ENCODE measurements around the gene GPR78. TPM values are rescaled to one million over a fixed set of nuclear protein-coding genes. Genes with fewer than 3 reads are reported as not detected.

Gene GPR78
- polyA plus RNA-seq, 3 donors: not detected

DNA sequence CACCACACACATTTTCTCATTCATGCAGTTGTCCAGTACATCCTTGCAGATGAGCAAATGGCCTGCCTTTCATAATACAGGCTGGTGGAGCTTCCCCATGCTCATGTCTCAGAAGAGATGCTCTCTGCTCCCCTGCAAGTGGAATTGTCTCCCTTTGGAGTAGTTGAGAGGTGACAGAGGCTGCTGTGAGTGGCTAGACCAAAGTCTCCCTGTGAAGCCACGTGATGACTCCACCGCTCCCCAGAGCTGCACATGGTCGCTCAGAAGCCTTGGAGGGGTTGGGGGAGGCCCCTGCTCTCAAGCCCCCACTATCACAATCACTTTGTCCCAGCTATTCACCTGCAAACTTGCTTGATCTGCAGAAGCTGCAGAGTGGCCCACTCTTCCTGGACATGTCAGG is 1.5 kb upstream of the GPR78 start:
- Histone ChIP-seq H3K27ac (ENCODE audit: low read depth in 1 of 2, low read length in 2 of 2) (no peak overlapping the region), H3K4me1 (ENCODE audit: control insufficient read depth in 1 of 2, insufficient read depth in 2 of 2, low read length in 2 of 2) (no peaks in the 10 kb centered on the region), H3K36me3 (replicated peaks in 1 of 2; ENCODE audit: control insufficient read depth in 1 of 2, insufficient read depth in 2 of 2, low read length in 2 of 2) (no peaks in the 10 kb centered on the region), H3K9me3 (replicated peaks in 1 of 2; ENCODE audit: control insufficient read depth in 1 of 2, insufficient read depth in 1 of 2, low read length in 2 of 2) (no peaks in the 10 kb centered on the region), H3K27me3 (ENCODE audit: control insufficient read depth in 2 of 2, insufficient read depth in 2 of 2, low read length in 2 of 2) (peaks cover 0 to 6% of the 10 kb centered on the region in 2 donors), H3K4me3 (replicated peaks in 1 of 3; ENCODE audit: low read depth in 2 of 3, low read length in 3 of 3) (no peak overlapping the region), H3K4me2 (replicated peaks; ENCODE audit: extremely low read depth, low read length, poor library complexity, severe bottlenecking) (no peak overlapping the region), H3K79me2 (ENCODE audit: insufficient read depth, low read length) (no peaks in the 10 kb centered on the region), H3K9ac (ENCODE audit: insufficient read depth, low read length, poor library complexity, severe bottlenecking) (no peak overlapping the region), H4K20me1 (ENCODE audit: insufficient read depth, low read length) (no peaks in the 10 kb centered on the region), H2AFZ (ENCODE audit: insufficient read depth, low read depth, low read length, poor library complexity, severe bottlenecking) (no peak overlapping the region)
- Mint-ChIP-seq H3K4me3 (no peak overlapping the region), H3K27me3 (ENCODE audit: low read depth in 3 of 3) (peaks cover 0 to 20% (median 16%) of the 10 kb centered on the region in 3 donors), H3K4me1 (no peaks in the 10 kb centered on the region), H3K36me3 (no peaks in the 10 kb centered on the region), H3K9me3 (peaks cover 0 to 2% (median 0%) of the 10 kb centered on the region in 7 donors), H3K27ac (no peak overlapping the region)
- DNase-seq: no peak
- TF ChIP-seq, protein P1, sequence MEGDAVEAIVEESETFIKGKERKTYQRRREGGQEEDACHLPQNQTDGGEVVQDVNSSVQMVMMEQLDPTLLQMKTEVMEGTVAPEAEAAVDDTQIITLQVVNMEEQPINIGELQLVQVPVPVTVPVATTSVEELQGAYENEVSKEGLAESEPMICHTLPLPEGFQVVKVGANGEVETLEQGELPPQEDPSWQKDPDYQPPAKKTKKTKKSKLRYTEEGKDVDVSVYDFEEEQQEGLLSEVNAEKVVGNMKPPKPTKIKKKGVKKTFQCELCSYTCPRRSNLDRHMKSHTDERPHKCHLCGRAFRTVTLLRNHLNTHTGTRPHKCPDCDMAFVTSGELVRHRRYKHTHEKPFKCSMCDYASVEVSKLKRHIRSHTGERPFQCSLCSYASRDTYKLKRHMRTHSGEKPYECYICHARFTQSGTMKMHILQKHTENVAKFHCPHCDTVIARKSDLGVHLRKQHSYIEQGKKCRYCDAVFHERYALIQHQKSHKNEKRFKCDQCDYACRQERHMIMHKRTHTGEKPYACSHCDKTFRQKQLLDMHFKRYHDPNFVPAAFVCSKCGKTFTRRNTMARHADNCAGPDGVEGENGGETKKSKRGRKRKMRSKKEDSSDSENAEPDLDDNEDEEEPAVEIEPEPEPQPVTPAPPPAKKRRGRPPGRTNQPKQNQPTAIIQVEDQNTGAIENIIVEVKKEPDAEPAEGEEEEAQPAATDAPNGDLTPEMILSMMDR (IDR thresholded peaks at IDR 0.05): no peak
- intact Hi-C loops (cut with micrococcal nuclease): no loop called here
- WGBS (ENCODE audit: insufficient coverage): no CpG with 5 or more reads among the region's 3 CpGs

DNA sequence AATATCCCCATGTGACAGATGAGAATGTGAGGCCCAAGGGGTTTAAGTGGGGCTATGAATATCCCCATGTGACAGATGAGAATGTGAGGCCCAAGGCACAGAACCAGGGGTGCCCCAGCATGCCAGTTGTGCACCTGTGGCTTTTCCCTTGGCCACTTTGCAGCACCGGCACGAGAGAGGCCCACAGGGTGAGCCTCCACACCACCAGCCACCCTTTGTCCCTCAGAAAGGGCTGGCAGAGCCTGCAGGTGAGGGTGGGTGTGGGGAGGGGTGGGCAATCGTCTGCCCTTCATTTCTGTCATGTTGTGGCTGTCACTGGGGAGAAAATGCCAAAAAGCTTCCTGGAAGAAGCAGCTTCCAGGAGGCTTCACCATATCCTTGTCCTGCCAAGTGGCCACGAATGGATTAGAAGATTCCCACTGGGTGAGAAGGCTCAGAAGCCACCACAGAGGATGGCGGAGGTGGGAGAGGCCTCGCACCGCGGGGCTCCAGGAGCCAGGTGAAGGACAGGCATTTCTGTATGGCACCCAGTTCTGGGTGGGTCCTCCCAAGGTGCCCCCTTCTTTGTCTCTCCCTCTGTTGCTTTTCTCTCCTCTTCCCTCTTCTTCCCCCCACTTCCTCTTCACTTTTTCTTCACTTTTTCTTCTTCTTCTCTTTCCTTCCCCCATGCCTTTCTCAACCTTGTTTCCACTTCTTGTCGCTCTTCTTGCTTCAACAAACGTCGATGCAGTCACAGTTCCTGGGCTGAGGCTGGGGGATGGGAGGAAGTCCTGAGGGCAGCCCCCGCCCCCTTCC is 469 bp upstream of the GPR78 start:
- Mint-ChIP-seq H3K4me1 (no peaks in the 10 kb centered on the region), H3K27me3 (ENCODE audit: low read depth in 3 of 3) (peaks cover 0 to 20% (median 14%) of the 10 kb centered on the region in 3 donors), H3K4me3 (no peak overlapping the region), H3K36me3 (no peaks in the 10 kb centered on the region), H3K9me3 (peaks cover 0 to 2% (median 0%) of the 10 kb centered on the region in 7 donors), H3K27ac (no peak overlapping the region)
- H3K79me2 ChIP-seq (ENCODE audit: insufficient read depth, low read length): no peaks in the 10 kb centered on the region
- 42% methylated on average over 6 of the region's 12 CpGs for WGBS (ENCODE audit: insufficient coverage)
- no peaks in the 10 kb centered on the region for H4K20me1 ChIP-seq (ENCODE audit: insufficient read depth, low read length)
- H2AFZ ChIP-seq (ENCODE audit: insufficient read depth, low read depth, low read length, poor library complexity, severe bottlenecking): no peak overlapping the region
- H3K4me3 ChIP-seq (replicated peaks in 1 of 3; ENCODE audit: low read depth in 2 of 3, low read length in 3 of 3): no peak overlapping the region
- H3K9ac ChIP-seq (ENCODE audit: insufficient read depth, low read length, poor library complexity, severe bottlenecking): no peak overlapping the region
- H3K4me1 ChIP-seq (ENCODE audit: control insufficient read depth in 1 of 2, insufficient read depth in 2 of 2, low read length in 2 of 2): no peaks in the 10 kb centered on the region
- H3K4me2 ChIP-seq (replicated peaks; ENCODE audit: extremely low read depth, low read length, poor library complexity, severe bottlenecking): no peak overlapping the region
- no peaks in the 10 kb centered on the region for H3K36me3 ChIP-seq (replicated peaks in 1 of 2; ENCODE audit: control insufficient read depth in 1 of 2, insufficient read depth in 2 of 2, low read length in 2 of 2)
- intact Hi-C loops (cut with micrococcal nuclease): no loop called here
- no peaks in the 10 kb centered on the region for H3K9me3 ChIP-seq (replicated peaks in 1 of 2; ENCODE audit: control insufficient read depth in 1 of 2, insufficient read depth in 1 of 2, low read length in 2 of 2)
- H3K27me3 ChIP-seq (ENCODE audit: control insufficient read depth in 2 of 2, insufficient read depth in 2 of 2, low read length in 2 of 2): peaks cover 0 to 6% of the 10 kb centered on the region in 2 donors
- TF ChIP-seq, protein P1 (IDR thresholded peaks at IDR 0.05): no peak
- no peak for DNase-seq
- no peak overlapping the region for H3K27ac ChIP-seq (ENCODE audit: low read depth in 1 of 2, low read length in 2 of 2)
